HG03135 (cell line): ENCODE measurements around the gene PRKAG2.
"Not testable (repeated sequence)": the region's sequence is repeated elsewhere in the genome, so short reads cannot be mapped to it uniquely, and the experiment has no call there.

Source experiments
- ATAC-seq: cut with Tn5 transposase; IDR thresholded peaks from one replicate; pipeline ENCODE4 v1.9.1; 2021; ENCODE audit warnings: mild to moderate bottlenecking, moderate library complexity; ENCODE audit not compliant: unreplicated experiment

PRKAG2 gene

GRCh38 chr7:151579644-151580043 is 297.3 kb downstream of the PRKAG2 start:
- no peak for ATAC-seq

GRCh38 chr7:151575410-151575809 is 301.5 kb downstream of the PRKAG2 start:
- ATAC-seq: no peak

- not testable (repeated sequence) for ATAC-seq
Measured at GRCh38 chr7:151573046-151573445, 303.9 kb downstream of the PRKAG2 start.

GRCh38 chr7:151572136-151572535 is 304.8 kb downstream of the PRKAG2 start:
- ATAC-seq: no peak

GRCh38 chr7:151571471-151571870 is 305.4 kb downstream of the PRKAG2 start:
- ATAC-seq: no peak

DNA sequence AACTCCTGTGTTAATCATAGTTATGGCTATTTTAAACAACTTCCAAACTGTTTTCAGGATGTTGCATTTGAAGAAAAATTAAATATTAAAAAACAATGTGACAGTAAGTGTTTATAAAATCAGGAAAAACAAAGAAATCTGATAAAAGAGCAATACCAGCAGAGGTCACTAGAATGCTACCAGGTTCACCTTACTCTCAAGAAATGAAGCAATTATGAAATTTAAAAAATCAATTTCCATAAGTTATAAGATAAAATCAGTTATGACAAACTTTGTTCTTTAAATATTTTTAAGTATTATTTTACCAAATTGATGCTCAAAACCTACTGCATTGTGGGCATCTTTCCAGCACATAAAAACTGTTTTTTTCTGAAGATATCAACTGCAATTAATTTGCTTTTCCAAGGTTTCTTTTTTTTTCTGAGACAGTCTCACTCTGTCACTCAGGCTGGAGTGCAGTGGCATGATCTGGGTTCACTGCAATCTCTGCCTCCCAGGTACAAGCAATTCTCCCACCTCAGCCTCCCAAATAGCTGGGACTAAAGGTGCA is 306.5 kb downstream of the PRKAG2 start:
- ATAC-seq: no peak

- ATAC-seq: no peak
Measured at GRCh38 chr7:151568956-151569940, 307.7 kb downstream of the PRKAG2 start.

GRCh38 chr7:151566897-151567320 is 310.0 kb downstream of the PRKAG2 start:
- no peak for ATAC-seq

- ATAC-seq: no peak
Measured at GRCh38 chr7:151565541-151565940, 311.4 kb downstream of the PRKAG2 start.

DNA sequence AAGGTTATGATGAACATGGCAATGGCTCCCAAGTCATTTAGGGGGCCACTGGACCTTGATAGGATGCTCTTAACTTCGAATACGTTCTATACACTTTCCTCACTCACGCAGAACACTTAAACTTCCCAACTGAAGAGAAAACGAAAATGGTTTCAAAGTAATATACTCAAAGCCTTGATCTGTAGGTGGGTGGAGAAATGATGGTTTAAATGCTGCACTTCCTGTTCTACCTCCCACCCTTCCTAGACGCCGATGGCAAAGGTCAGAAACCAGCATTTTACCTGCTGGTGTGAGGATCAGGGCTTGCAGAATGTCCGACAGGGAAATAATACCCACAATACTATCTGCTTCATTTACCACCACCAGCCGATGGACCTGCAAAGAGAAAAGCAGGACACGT is 316.7 kb downstream of the PRKAG2 start:
- ATAC-seq: no peak

DNA sequence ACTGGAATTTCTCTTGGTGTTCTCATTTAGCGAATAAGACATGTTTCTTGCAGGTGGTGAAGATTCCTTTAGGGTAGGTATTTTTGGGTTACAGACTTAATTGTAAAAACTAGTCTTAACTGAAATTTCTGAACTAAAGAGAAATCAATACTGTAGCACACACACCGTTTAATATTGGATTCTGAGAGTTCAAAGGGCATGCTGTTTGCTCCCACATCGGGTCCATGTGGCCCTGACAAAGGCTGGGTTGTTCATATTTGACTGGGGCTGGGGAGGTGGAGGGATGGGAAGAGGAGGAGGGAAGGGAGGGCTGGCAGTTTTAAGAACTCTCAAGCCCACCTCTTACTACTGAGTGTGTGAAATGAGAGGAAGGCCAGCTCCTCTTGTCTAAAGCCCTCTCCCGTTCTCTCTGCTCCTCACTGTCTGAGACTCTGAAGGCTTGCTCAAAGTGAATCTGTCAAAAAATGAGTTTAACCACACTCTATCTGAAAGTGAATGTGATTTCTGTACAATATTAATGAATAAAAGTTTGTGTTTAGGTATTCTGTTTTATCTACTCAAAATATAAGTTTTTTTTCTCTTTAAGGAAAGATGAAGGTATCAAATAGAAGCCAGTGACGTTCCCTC is 317.2 kb downstream of the PRKAG2 start:
- ATAC-seq: no peak

GRCh38 chr7:151558575-151558974 is 318.3 kb downstream of the PRKAG2 start:
- ATAC-seq: no peak

DNA sequence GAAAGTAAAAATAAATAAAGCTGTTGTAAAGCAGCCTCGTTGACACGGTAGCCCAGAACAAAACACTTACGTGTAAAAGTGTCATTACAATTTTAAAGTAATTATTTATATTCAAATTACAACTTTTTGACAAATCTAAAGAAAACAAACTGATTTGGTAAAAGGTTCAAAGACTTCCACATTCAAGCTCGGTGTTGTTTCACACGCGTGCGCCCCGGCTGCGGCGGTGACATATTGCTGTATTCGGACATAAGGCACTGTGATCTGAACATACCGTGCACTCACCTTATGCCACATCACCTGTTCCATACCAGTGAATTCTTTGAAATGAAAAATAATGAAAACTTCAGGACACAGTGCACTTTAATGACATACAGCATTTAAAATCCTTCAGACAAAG is 320.3 kb downstream of the PRKAG2 start:
- ATAC-seq: no peak

DNA sequence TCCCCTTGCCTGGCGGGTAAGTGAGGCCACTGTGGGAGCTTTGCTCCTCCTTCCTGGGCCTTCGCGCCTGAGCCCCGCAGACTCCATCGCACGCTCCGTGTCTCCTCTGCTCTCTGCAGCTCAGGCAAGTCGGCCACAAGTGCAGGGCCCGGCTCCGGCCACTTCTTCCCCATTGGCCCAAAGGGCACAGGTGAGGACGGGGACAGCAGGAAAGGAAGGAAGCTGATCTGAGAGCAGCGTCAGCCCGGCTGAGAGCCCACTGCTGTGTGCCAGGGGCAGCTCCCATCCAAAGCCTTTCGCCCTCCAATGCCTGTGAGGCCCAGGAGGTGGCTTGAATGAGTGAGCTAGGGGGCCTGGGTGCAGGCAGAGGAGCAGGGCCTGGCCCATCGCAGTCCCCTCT is 323.6 kb downstream of the PRKAG2 start:
- ATAC-seq: no peak

DNA sequence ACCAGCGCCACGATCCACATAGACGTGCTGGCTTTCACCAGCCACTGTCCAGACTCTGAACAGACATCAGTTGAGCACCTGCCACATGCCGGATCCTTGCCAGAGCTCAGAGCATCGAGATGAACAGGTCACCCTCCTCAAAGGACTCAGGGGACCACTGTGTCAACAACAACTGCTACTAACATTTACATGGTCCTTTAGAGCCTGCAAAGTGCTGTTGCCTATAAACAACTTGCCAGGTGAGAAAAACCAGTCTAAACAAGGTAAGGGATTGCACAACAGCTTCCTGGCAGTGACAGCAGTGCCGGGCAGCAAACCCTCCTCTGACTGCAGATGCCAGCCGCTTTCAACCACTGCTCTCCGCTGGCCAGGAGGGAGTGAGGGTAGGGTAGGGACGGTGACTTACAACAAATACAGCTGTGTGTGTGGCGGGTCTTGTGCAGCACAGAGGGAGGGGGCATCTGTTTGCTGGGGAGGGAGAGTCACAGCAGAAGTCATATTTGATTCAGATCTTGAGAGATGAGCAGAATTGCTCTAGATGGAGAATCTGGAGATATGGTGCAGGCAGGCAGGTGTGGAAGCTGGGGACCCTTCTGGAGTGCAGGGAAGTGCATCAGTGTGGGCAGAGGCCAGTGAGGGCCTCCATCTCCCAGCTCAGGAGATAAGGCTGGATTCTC is 324.4 kb downstream of the PRKAG2 start:
- ATAC-seq: no peak

DNA sequence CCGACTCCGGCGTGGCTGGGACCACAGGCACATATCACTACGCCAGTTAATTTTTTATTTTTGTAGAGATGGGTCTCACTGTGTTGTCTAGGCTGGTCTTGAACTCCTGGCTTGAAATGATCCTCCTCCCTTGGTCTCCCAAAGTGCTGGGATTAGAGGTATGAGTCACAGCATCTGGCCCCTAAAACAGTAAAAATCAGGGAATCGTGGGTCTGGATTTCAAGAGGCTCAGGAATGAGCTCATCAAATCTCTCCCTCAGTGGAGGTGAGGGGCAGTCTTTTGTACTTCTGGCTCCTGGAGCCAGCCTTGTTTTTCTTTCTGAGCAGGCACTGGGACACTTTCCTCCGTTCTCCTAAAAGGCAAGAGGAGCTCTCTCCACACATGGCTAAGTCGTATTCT is 325.1 kb downstream of the PRKAG2 start:
- ATAC-seq: no peak

DNA sequence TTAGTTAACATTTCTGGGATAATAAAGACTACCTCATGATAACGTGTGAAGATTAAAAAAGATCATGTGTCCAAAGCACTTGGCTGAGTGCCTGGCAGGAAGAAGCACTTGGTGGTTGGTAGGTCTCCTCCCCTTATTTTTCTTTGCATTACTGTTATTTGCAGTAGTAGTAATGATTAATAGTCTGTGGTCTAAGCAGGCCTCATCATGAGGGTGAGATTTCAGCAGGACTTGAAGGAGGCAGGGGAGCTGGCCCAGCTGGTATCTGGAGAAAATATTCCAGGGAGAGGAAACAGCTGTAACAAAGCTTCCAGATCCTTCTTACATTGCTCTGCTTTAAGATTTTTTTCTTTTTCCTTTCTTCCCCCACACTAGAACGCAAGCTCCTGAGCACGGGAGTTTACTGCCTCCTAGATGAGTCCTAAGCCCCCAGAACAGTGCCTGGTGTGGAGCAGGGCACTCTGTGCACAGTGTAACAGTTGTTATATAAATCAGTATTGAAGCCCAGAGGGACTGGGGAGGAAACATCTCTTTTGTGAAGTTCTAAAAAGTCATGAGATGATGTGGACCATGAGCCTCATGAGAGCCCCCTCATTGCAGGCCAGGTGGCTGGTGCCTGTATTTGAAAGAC is 326.1 kb downstream of the PRKAG2 start:
- ATAC-seq: no peak

- no peak for ATAC-seq
Measured at GRCh38 chr7:151549644-151550043, 327.3 kb downstream of the PRKAG2 start.

DNA sequence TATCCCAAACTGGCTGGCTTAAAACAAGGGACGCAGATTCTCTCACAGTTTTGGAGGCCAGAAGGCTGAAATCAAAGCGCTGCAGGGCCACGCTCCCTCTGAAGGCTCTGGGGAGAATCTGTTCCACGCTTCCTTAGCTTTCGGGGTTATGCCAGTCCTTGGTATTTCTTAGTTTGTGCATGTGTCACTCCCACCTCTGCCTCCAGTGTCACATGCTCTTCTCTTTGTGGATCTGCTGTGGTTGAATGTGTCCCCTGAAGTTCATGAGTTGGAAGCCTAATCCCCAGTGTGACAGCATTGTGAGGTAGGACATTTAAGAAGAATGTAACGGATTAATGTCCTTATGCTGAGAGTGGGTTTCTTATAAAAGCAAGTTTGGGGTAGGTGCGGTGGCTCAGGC is 327.8 kb downstream of the PRKAG2 start:
- no peak for ATAC-seq

DNA sequence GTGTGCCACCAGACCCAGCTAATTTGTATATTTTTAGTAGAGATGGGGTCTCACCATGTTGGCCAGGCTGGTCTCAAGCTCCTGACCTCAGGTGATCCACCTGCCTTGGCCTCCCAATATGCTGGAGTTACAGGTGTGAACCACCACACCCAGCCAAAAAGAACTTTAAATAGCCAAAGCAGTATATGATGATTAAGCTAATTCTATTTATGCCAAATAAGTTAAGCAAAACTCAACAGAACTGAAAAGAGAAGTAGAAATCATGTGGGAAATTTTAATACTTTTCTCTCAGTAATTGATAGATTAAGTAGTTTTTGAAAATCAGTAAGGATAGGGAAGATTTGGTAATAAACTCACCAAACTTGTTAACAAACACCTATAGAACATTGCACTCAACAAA is 332.7 kb downstream of the PRKAG2 start:
- no peak for ATAC-seq

DNA sequence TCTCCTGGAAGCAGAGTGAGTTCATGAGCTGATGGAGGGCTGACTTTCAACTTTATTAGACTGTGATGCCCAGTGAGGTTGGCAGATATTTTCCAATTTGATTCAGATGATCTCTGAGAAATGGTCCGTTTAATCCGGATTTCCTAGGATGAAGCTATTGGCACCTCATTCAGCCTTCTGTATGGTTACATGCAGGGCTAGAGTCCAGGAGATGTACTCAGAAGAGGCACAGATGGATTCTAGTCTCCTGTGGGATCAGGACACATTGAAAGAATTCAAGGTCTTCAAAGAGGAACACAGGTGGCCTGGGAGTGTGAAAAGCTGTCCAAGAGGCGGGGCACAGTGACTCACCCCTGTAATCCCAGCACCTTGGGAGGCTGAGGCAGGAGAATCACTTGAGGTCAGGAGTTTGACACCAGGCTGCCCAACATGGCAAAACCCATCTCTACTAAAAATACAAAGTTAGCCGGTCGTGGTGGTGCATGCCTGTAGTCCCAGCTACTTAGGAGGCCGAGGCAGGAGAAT is 334.2 kb downstream of the PRKAG2 start:
- ATAC-seq: no peak
